Brain microvascular endothelial cell (primary cell): ENCODE results near the gene LCTL.
"Not testable (repeated sequence)": the region's sequence is repeated elsewhere in the genome, so short reads cannot be mapped to it uniquely, and the experiment has no call there.

ENCODE experiments used
- DNase-seq: peaks from one replicate; pipeline ENCODE4 v3.0.0-alpha.2; 2020
- H3K27ac ChIP-seq: fragments of 250-450 bp; sonication (Bioruptor Pico); 2 replicates; pipeline ENCODE4 v1.5.1; 2020; ENCODE audit warnings: mild to moderate bottlenecking, moderate library complexity
- H3K27me3 ChIP-seq: fragments of 250-450 bp; sonication (Bioruptor Pico); replicated peaks from 2 replicates; pipeline ENCODE4 v1.5.1; 2020; ENCODE audit warnings: mild to moderate bottlenecking
- H3K36me3 ChIP-seq: fragments of 250-450 bp; sonication (Bioruptor Pico); replicated peaks from 2 replicates; pipeline ENCODE4 v1.5.1; 2020; ENCODE audit warnings: mild to moderate bottlenecking
- H3K4me3 ChIP-seq: 2 replicates; pipeline ENCODE4 v1.5.1; 2011; ENCODE audit warnings: low read depth, mild to moderate bottlenecking, control low read depth, low read length, moderate library complexity
- in situ Hi-C: cut with HindIII; loops from 2 replicates; pipeline ENCODE4 v1.10.0; 2017; ENCODE audit warnings: low sequenced_read_pairs, low pct_ligation_motif_present
- TF ChIP-seq, protein P1 (sequence below): IDR thresholded peaks from 2 replicates; pipeline ENCODE4 v1.5.1; 2011; ENCODE audit warnings: low read depth, mild to moderate bottlenecking, moderate library complexity, low read length, control low read depth, inconsistent platforms; ENCODE audit errors: missing control alignments

LCTL gene

DNA sequence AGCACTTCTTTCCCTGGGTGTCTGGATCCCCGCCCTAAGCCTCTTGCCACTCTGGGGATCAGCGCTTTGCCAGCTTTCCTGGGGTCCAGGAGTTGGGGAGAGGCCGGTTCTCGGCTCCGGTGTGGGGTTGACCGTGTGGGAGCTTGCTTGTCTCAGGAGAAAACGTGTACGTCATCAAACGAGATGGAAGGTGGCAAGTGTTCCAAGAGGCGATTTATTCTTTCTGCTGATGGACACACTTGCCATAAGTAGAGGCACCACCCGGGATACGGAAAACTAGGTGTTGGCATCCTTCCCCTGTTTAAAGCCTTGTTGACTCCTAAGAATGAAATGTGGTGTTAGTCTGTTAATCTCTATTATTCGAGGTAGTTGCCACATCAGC, 60.4 kb downstream of the LCTL start:
- peak; percentile 36 for DNase-seq
- Histone ChIP-seq H3K27me3 (no peaks in the 10 kb centered on the region), H3K4me3 (peak overlapping the region; percentile 68), H3K27ac (peak overlapping the region; percentile 96), H3K36me3 (peaks cover 29% of the 10 kb centered on the region)
- TF ChIP-seq, protein P1, sequence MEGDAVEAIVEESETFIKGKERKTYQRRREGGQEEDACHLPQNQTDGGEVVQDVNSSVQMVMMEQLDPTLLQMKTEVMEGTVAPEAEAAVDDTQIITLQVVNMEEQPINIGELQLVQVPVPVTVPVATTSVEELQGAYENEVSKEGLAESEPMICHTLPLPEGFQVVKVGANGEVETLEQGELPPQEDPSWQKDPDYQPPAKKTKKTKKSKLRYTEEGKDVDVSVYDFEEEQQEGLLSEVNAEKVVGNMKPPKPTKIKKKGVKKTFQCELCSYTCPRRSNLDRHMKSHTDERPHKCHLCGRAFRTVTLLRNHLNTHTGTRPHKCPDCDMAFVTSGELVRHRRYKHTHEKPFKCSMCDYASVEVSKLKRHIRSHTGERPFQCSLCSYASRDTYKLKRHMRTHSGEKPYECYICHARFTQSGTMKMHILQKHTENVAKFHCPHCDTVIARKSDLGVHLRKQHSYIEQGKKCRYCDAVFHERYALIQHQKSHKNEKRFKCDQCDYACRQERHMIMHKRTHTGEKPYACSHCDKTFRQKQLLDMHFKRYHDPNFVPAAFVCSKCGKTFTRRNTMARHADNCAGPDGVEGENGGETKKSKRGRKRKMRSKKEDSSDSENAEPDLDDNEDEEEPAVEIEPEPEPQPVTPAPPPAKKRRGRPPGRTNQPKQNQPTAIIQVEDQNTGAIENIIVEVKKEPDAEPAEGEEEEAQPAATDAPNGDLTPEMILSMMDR: no peak
- in situ Hi-C loops: no loop called here

DNA sequence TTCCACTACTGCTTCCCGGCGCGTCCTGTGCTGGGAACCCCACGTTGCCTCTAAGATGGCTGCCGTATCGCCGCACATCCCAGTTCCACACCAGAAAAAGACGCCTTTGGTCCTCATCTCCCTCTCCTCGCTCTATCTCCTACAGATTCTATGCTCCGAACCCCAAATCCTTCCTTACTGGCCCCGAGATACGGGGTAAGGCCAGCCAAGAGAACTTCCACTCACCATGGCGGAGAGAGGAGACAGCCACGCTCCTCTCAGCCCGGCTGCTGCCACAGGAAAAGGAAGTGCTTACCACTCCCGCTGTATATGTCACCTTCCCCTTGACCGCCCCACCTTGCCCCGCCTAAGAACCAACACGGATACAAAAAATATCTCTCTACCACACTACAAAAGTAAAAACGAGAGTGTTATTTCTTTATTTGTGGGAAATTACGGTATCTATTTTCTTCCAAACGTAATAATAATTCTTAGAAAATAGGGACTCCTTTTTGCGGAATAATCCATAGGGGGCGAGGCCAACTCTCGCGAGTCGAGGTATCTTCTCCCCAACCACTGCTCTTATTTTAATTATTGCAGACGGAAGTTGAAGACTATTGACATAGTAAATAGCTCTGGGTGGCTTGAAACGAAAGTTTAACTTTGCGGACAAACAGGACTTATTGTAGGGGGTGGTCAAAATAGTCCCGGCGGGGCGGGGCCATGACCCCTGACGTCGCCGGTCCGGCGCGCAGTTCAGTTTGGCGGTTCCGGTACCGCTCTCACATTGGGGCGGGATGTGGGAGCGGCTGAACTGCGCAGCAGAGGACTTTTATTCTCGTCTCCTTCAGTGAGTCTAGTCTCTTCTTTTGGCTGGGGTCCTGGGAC, 61.0 kb downstream of the LCTL start, which contains the start of the genes RPL4 and ZWILCH:
RPL4 (minus strand) TSS at position 293 of the 867 bp plus-strand sequence; CDS start at position 228, 65 bp downstream.
ZWILCH (plus strand) TSS at position 764 of the 867 bp plus-strand sequence; CDS start at position 777, 13 bp downstream.
- in situ Hi-C loops: no loop called here
- peak within 1 kb of the TSS; percentile 68 for H3K4me3 ChIP-seq
- peak; percentile 73 for DNase-seq
- peaks cover 35% of the 10 kb centered on the region for H3K36me3 ChIP-seq
- TF ChIP-seq, protein P1: no peak
- H3K27ac ChIP-seq: peak within 1 kb of the TSS; percentile 96
- H3K27me3 ChIP-seq: no peaks in the 10 kb centered on the region

DNA sequence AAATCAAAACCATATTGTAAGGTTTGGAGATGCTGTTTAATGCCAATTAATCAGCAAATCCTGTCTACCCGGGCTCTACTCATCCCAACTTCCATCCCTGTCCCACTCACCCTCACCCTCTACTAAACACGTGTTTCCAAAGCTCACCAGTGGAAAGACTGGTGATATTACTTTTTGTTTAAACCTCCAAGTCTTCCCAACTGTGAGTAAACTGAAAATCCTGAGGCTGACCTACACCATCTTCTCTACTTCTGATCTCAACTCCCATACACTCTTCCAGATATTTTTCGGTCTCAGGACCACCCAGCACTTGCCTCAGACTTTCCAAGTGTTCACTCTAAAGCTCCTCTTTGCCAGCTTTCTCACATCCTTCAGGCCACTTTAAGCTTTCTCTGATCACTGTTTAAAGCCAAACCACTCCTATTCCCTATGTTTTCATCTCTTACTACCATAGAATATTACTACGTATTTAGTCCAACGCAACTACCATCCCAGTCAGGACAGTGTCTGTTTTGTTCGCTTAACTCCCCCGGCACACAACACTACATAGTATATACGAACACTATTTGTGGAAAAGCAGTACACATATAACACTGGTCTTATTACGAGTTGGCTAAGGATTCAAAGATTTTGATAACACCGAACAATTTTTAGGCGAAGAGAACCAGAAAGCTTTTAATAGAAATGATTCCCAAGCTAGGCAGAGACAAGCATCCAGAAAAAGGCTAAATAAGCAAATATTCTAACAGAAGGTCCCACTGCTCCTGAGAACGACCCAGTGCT, 61.8 kb downstream of the LCTL start:
- TF ChIP-seq, protein P1: no peak

DNA sequence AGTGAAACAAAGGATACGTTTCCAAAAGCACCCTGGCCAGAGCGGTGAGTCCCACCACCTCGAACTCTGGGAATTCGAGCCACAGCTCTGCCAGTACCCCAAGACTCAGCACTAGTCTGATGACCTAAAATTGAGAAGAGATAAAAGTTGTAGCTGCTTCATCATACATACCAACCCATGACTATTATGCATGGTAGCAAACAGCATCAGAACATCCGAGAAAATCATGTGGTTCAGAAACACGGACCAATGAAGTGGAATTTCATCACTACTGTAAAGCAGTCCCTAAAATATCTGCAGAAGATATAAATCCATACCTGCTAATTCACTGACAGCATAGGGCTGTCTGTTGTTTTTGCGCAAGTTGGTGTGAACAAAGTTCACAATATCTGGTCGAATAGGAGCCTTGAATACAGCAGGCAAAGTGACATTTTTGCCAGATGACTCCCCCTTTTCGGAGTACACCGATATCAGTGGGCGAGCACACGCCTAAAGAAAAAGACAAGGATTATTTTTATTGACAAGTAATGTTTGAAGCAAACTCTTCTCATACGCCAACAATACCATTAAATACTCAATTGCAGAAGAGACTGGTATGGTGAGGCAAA, 62.7 kb downstream of the LCTL start:
- in situ Hi-C loops: not testable (repeated sequence)
- H3K36me3 ChIP-seq: peaks cover 50% of the 10 kb centered on the region

More for the DNA sequence above, 61.8 kb downstream of the LCTL start:
- Histone ChIP-seq H3K27ac (peak overlapping the region; percentile 96), H3K27me3 (no peaks in the 10 kb centered on the region), H3K4me3 (peak overlapping the region; percentile 68), H3K36me3 (peaks cover 44% of the 10 kb centered on the region)
- in situ Hi-C loops: no loop called here
- no peak for DNase-seq

DNA sequence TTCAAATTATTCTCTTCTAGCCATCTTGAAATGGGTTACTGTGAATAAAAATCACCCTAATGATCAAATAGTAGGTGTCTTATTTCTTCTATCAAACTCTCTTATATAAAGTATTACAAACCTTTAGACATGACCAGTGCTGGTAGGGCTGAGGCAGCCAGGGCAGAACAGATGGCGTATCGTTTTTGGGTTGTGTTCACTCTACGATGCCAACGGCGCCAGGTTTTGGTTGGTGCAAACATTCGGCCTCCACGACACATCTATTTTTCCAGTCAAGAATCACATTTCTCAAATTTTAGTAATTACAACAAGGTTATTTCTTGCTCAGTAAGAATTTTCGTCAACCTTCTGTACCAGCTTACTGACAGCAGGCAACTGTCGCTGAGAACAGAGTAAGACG, 63.3 kb downstream of the LCTL start:
- no peak for DNase-seq
- Histone ChIP-seq H3K27ac (peak overlapping the region; percentile 96), H3K4me3 (peak overlapping the region; percentile 68), H3K27me3 (no peaks in the 10 kb centered on the region), H3K36me3 (peaks cover 54% of the 10 kb centered on the region)
- in situ Hi-C loops: no loop called here
- TF ChIP-seq, protein P1: no peak

More for the DNA sequence above, 62.7 kb downstream of the LCTL start:
- DNase-seq: peak; percentile 46
- H3K27me3 ChIP-seq: not testable (repeated sequence)
- Histone ChIP-seq H3K4me3 (peak overlapping the region; percentile 68), H3K27ac (peak overlapping the region; percentile 96)

DNA sequence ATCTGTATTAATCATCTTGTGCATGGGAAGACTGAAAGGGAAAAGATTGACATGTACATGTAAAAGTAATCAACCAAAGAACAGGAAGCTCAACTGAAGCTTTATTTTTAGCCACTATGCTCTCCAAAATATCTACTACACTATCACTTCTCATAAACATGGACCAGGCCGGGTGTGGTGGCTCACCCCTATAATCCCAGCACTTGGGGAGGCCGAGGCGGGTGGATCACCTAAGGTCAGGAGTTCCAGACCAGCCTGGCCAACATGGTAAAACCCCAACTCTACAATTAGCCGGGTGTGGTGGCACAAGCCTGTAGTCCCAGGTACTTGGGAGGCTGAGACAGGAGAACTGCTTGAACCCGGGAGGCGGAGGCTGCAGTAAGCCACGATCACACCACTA, 65.5 kb downstream of the LCTL start:
- peaks cover 54% of the 10 kb centered on the region for H3K36me3 ChIP-seq
- H3K4me3 ChIP-seq, H3K27ac ChIP-seq, DNase-seq, in situ Hi-C loops, H3K27me3 ChIP-seq: not testable (repeated sequence)
